CD4-positive, alpha-beta T cell (primary cell): ENCODE measurements around the gene RRP8. TPM values are rescaled to one million over a fixed set of nuclear protein-coding genes. Genes with fewer than 3 reads are reported as not detected.

ENCODE experiments used
- ATAC-seq: fragments of 200-7000 bp; cut with Tn5 transposase; one replicate; pipeline ENCODE4 v1.10.0; 2022; ENCODE audit warnings: mild to moderate bottlenecking; ENCODE audit not compliant: poor library complexity
- CTCF ChIA-PET: fragments of 350-600 bp; sonication (Branson Sonifier 250); formaldehyde crosslinking; loops from one replicate; lab custom pipeline; 2021; ENCODE audit warnings: antibody characterized with exemption, inconsistent platforms; lab: Charles Lee
- POLR2A ChIA-PET: fragments of 350-600 bp; sonication (Branson Sonifier 250); formaldehyde crosslinking; loops from one replicate; lab custom pipeline; 2021; ENCODE audit warnings: antibody characterized with exemption, inconsistent platforms; lab: Charles Lee
- DNase-seq, 14 experiments: peaks; one replicate each; pipeline ENCODE4 v3.0.0-alpha.2; 2013 to 2020; ENCODE audit warnings: mixed read lengths in 2 of 14
- H3K27ac ChIP-seq, 2 donors: one replicate each; pipeline versions ENCODE4 v1.5.1 to v1.7.0; 2013; ENCODE audit warnings: low read length in 2 of 2, low read depth in 1 of 2, mild to moderate bottlenecking in 1 of 2
- H3K27me3 ChIP-seq, 2 experiments: 1 replicate in 1 of 2; 2 replicates in 1 of 2; pipeline versions ENCODE4 v1.6.1 to v1.7.0; 2013; ENCODE audit warnings: low read length in 2 of 2, control low read depth in 1 of 2, mild to moderate bottlenecking in 1 of 2, moderate library complexity in 1 of 2; ENCODE audit not compliant: insufficient read depth in 2 of 2, control insufficient read depth in 1 of 2
- H3K36me3 ChIP-seq: one replicate; pipeline ENCODE4 v1.6.1; 2013; ENCODE audit warnings: low read length, control low read depth; ENCODE audit not compliant: insufficient read depth
- H3K4me1 ChIP-seq: one replicate; pipeline ENCODE4 v1.6.1; 2013; ENCODE audit warnings: low read length, control low read depth; ENCODE audit not compliant: insufficient read depth
- H3K4me3 ChIP-seq: one replicate; pipeline ENCODE4 v1.5.1; 2013; ENCODE audit warnings: mild to moderate bottlenecking, low read length, moderate library complexity
- H3K9me3 ChIP-seq, 2 experiments: 1 replicate in 1 of 2; 2 replicates in 1 of 2; pipeline versions ENCODE4 v1.6.1 to v1.7.0; 2013; ENCODE audit warnings: low read length in 2 of 2, mild to moderate bottlenecking in 2 of 2, control low read depth in 1 of 2, moderate library complexity in 1 of 2; ENCODE audit not compliant: control insufficient read depth in 1 of 2, insufficient read depth in 1 of 2
- H3K27ac Mint-ChIP-seq: one replicate; pipeline ENCODE4 v1.8.0; 2020; ENCODE audit warnings: mixed read lengths
- H3K27me3 Mint-ChIP-seq: one replicate; pipeline ENCODE4 v1.8.0; 2021; ENCODE audit warnings: mixed read lengths
- H3K36me3 Mint-ChIP-seq: one replicate; pipeline ENCODE4 v1.8.0; 2021; ENCODE audit warnings: low read depth, mixed read lengths
- H3K4me1 Mint-ChIP-seq: one replicate; pipeline ENCODE4 v1.8.0; 2021; ENCODE audit warnings: low read depth, mixed read lengths
- H3K4me3 Mint-ChIP-seq: one replicate; pipeline ENCODE4 v1.8.0; 2020; ENCODE audit warnings: mild to moderate bottlenecking, mixed read lengths
- H3K9me3 Mint-ChIP-seq: one replicate; pipeline ENCODE4 v1.8.0; 2020; ENCODE audit warnings: mixed read lengths
- intact Hi-C, 2 experiments: fragments of 100-400 bp; cut with DNase I in 1 of 2; cut with micrococcal nuclease in 1 of 2; formaldehyde crosslinking; loops; one replicate each; pipeline versions ENCODE4 v1.15.1 to v1.9.0; 2023 to 2025; cut with DNase I, micrococcal nuclease
- total RNA-seq, 174 experiments: library from RNA in 2 of 174; stranded (reverse) in 2 of 174; gene quantifications; one replicate each; pipeline ENCODE4 v1.2.3 and lab custom pipeline; 2021 to 2026
- TF ChIP-seq, protein P1 (sequence below): fragments of 200-600 bp; IDR thresholded peaks from one replicate; pipeline ENCODE4 v1.8.0; 2022; ENCODE audit warnings: antibody characterized with exemption, mild to moderate bottlenecking

RRP8 gene
- total RNA-seq, 2 experiments from 2014 or later: 25.7 to 27.3 TPM

DNA sequence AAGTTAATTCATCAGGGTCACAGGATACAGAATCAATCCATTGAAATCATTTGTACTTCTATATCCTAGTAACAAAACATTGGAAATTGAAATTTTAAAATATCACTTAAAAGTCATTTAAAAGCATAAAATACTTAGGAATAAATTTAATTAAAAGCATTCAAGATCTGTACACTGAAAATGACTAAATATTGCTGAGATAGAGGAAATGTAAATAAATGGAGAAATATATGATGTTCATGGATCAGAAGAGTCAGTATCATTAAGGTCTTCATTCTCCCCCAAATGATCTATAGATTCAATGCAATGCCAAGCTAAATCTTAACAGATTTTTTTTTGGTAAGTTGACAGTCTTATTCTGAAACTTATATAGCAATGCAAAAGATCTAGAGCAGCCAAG is 49.8 kb downstream of the RRP8 start:
- ChIA-PET CTCF (interaction anchor here (1.3 kb wide), 1 partner anchor 12 kb away, joined by 3 read pairs; no protein-coding TSS in a partner anchor), POLR2A (no interaction called here)
- no peaks in the 10 kb centered on the region for H3K4me1 ChIP-seq
- no peaks in the 10 kb centered on the region for H3K36me3 ChIP-seq
- no peak overlapping the region for H3K4me3 ChIP-seq
- H3K27me3 ChIP-seq: no peaks in the 10 kb centered on the region
- H3K4me1 Mint-ChIP-seq: no peaks in the 10 kb centered on the region
- no peak overlapping the region for H3K4me3 Mint-ChIP-seq
- H3K27ac Mint-ChIP-seq: no peak overlapping the region
- H3K27ac ChIP-seq: no peak overlapping the region
- no peaks in the 10 kb centered on the region for H3K36me3 Mint-ChIP-seq
- no peak for DNase-seq
- no peak for ATAC-seq
- no peaks in the 10 kb centered on the region for H3K9me3 Mint-ChIP-seq
- peaks cover 0 to 3% of the 10 kb centered on the region in 2 experiments for H3K9me3 ChIP-seq
- no peaks in the 10 kb centered on the region for H3K27me3 Mint-ChIP-seq
- intact Hi-C loops: loop anchor here in 1 of 2 experiments (1.0 kb wide), 1 partner anchor 23 kb away; no protein-coding TSS in a partner anchor
- TF ChIP-seq, protein P1, sequence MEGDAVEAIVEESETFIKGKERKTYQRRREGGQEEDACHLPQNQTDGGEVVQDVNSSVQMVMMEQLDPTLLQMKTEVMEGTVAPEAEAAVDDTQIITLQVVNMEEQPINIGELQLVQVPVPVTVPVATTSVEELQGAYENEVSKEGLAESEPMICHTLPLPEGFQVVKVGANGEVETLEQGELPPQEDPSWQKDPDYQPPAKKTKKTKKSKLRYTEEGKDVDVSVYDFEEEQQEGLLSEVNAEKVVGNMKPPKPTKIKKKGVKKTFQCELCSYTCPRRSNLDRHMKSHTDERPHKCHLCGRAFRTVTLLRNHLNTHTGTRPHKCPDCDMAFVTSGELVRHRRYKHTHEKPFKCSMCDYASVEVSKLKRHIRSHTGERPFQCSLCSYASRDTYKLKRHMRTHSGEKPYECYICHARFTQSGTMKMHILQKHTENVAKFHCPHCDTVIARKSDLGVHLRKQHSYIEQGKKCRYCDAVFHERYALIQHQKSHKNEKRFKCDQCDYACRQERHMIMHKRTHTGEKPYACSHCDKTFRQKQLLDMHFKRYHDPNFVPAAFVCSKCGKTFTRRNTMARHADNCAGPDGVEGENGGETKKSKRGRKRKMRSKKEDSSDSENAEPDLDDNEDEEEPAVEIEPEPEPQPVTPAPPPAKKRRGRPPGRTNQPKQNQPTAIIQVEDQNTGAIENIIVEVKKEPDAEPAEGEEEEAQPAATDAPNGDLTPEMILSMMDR: no peak

DNA sequence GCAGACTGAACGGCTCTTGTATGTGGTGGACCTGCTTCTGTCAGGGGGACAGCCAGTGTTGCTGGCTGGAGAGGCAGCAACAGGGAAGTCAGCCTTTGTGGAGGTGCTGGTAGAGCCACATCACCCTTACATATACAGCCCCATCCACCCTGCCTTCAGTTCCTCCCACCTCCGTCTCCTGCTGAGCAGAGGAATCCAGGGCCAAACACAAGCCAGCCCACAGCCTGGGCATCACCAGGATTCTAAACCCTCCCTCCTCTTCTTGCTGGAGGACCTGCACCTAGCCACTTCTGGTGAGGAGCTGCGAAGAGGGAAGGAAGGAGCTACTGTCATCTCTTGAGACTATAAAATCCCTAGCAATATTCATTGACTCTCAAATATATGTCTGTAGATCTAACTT is 54.8 kb downstream of the RRP8 start:
- no peak for DNase-seq
- ChIA-PET POLR2A (no interaction called here), CTCF (no interaction called here)
- TF ChIP-seq, protein P1: no peak
- no peak overlapping the region for H3K4me3 ChIP-seq
- no peaks in the 10 kb centered on the region for H3K27me3 ChIP-seq
- Mint-ChIP-seq H3K27me3 (no peaks in the 10 kb centered on the region), H3K4me3 (no peak overlapping the region), H3K4me1 (no peaks in the 10 kb centered on the region), H3K27ac (no peak overlapping the region), H3K9me3 (no peaks in the 10 kb centered on the region), H3K36me3 (peaks cover 12% of the 10 kb centered on the region)
- H3K4me1 ChIP-seq: no peaks in the 10 kb centered on the region
- intact Hi-C loops: no loop called here
- ATAC-seq: no peak
- H3K9me3 ChIP-seq: no peaks in the 10 kb centered on the region
- peaks cover 21% of the 10 kb centered on the region for H3K36me3 ChIP-seq
- no peak overlapping the region for H3K27ac ChIP-seq

DNA sequence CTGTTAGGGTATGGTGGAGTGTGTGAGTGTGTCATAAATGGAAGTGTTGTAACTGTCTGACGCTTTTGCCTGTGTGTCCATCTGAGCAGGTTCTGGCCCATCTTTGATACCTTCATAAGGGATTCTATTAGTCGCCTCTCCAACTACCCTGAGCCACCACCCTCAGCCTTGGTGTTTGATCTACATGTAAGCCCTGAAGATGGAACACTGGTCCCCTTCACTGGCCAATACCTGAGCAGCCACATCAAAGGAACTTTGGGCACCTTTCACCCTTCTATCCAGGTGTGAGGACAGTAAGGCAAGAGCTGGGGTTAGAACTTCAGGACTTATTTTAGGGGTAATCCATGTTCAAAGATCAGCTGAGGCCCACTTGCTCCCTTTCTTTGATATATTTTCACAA is 55.3 kb downstream of the RRP8 start:
- H3K4me1 Mint-ChIP-seq: no peaks in the 10 kb centered on the region
- DNase-seq (no peak), ATAC-seq (no peak)
- H3K9me3 ChIP-seq: no peaks in the 10 kb centered on the region
- no peak overlapping the region for H3K27ac Mint-ChIP-seq
- intact Hi-C loops: no loop called here
- TF ChIP-seq, protein P1: no peak
- ChIA-PET CTCF (no interaction called here), POLR2A (no interaction called here)
- H3K36me3 ChIP-seq: peaks cover 21% of the 10 kb centered on the region
- no peak overlapping the region for H3K4me3 ChIP-seq
- H3K36me3 Mint-ChIP-seq: peaks cover 13% of the 10 kb centered on the region
- no peak overlapping the region for H3K27ac ChIP-seq
- H3K27me3 ChIP-seq: no peaks in the 10 kb centered on the region
- no peaks in the 10 kb centered on the region for H3K9me3 Mint-ChIP-seq
- no peak overlapping the region for H3K4me3 Mint-ChIP-seq
- H3K4me1 ChIP-seq: peaks cover 4% of the 10 kb centered on the region
- no peaks in the 10 kb centered on the region for H3K27me3 Mint-ChIP-seq
